Skeletal muscle tissue (tissue), 4 donors: ENCODE measurements around the gene SPINK14. TPM values are rescaled to one million over a fixed set of nuclear protein-coding genes. Genes with fewer than 3 reads are reported as not detected.

Source experiments
- H3K27ac ChIP-seq: one replicate; pipeline ENCODE4 v1.7.0; 2013; ENCODE audit warnings: mild to moderate bottlenecking, low read depth, low read length, inconsistent platforms
- H3K27me3 ChIP-seq, 3 donors: one replicate each; pipeline ENCODE4 v1.7.0; 2013; ENCODE audit warnings: low read length in 3 of 3; ENCODE audit not compliant: control insufficient read depth in 3 of 3, insufficient read depth in 3 of 3
- H3K36me3 ChIP-seq, 3 donors: one replicate each; pipeline ENCODE4 v1.7.0; 2013; ENCODE audit warnings: low read length in 3 of 3; ENCODE audit not compliant: control insufficient read depth in 3 of 3, insufficient read depth in 3 of 3
- H3K4me1 ChIP-seq, 3 donors: one replicate each; pipeline ENCODE4 v1.7.0; 2013; ENCODE audit warnings: low read length in 3 of 3, mild to moderate bottlenecking in 3 of 3; ENCODE audit not compliant: control insufficient read depth in 3 of 3, insufficient read depth in 3 of 3
- H3K4me3 ChIP-seq, 3 donors: one replicate each; pipeline ENCODE4 v1.7.0; 2013; ENCODE audit warnings: low read length in 3 of 3
- H3K9ac ChIP-seq, 3 donors: one replicate each; pipeline ENCODE4 v1.7.0; 2013; ENCODE audit warnings: low read length in 3 of 3, mild to moderate bottlenecking in 3 of 3, moderate library complexity in 2 of 3, low read depth in 1 of 3
- H3K9me3 ChIP-seq, 3 donors: one replicate each; pipeline ENCODE4 v1.7.0; 2013; ENCODE audit warnings: low read length in 3 of 3; ENCODE audit not compliant: control insufficient read depth in 3 of 3
- total RNA-seq: library from RNA; depleted of rRNA; stranded (reverse); fragments of >200 nt; gene quantifications from one replicate; pipeline ENCODE4 v1.2.3, GENCODE V29; 2014
- donor health status: Osteomylitis.

SPINK14 gene
- total RNA-seq, 1 donor from 2014 or later, result not detected

DNA sequence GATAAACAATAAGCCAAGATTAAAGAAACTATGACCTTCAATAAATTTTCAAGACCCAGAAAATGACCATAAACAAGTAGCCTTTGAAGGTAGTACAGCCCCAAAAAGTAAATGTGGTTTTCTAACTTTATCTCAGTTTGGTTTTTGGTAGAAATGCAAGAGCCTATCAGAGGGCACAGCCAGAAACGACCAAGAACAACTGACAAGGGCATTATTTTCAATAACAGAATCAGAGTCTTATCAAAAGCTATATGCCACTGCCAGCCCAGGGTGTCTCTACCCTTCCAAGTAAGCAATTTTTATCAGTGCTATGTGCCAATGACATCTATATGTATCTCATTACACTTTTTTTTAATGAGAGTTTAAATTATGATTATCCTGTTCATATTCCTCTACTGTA, 22.7 kb downstream of the SPINK14 start:
- Histone ChIP-seq H3K9ac (no peak overlapping the region), H3K27ac (no peak overlapping the region), H3K4me3 (no peak overlapping the region), H3K4me1 (no peaks in the 10 kb centered on the region), H3K36me3 (no peaks in the 10 kb centered on the region), H3K27me3 (no peaks in the 10 kb centered on the region), H3K9me3 (no peaks in the 10 kb centered on the region)

DNA sequence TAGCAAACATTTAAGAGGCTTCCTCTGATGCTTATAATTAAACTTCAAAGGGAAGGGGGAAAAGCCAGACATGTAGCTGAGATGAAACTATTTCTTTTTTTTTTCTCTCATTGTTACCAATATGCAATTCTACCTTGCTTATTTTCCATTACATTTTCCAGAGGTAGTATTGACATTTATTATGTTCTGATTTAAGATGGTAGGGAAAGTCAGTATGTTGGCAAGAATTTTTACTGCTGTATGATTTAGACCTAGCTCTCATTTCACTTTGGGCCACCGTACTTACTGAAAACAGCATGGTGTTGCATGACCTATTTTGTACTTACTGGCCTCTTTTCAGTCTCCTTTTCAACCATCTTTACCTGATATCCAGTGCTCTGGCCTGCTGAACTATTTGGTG, 24.9 kb downstream of the SPINK14 start:
- no peak overlapping the region for H3K9ac ChIP-seq
- no peaks in the 10 kb centered on the region for H3K4me1 ChIP-seq
- no peak overlapping the region for H3K4me3 ChIP-seq
- no peaks in the 10 kb centered on the region for H3K9me3 ChIP-seq
- no peak overlapping the region for H3K27ac ChIP-seq
- no peaks in the 10 kb centered on the region for H3K27me3 ChIP-seq
- H3K36me3 ChIP-seq, result no peaks in the 10 kb centered on the region

DNA sequence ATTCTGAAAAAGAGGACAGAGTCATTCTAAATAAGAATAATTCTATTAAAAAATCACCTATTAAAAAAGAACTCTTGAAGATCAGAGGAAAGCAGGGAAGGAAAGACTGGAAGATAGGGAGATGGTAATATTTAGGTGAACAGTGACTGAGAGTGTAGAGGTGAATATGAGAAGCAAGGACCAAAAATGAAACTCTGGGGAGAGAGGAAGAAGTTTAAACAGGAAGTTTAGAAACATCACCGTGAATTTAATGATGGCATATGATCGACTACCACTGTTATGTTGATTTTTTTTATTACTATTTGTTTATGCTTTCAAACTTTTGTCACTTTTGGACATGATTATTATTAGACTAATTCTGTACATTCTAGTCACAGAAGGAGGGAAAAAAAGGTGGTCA, 32.8 kb downstream of the SPINK14 start:
- H3K4me1 ChIP-seq, result no peaks in the 10 kb centered on the region
- no peak overlapping the region for H3K27ac ChIP-seq
- no peak overlapping the region for H3K4me3 ChIP-seq
- H3K27me3 ChIP-seq, result no peaks in the 10 kb centered on the region
- no peak overlapping the region for H3K9ac ChIP-seq
- no peaks in the 10 kb centered on the region for H3K9me3 ChIP-seq
- H3K36me3 ChIP-seq, result no peaks in the 10 kb centered on the region

DNA sequence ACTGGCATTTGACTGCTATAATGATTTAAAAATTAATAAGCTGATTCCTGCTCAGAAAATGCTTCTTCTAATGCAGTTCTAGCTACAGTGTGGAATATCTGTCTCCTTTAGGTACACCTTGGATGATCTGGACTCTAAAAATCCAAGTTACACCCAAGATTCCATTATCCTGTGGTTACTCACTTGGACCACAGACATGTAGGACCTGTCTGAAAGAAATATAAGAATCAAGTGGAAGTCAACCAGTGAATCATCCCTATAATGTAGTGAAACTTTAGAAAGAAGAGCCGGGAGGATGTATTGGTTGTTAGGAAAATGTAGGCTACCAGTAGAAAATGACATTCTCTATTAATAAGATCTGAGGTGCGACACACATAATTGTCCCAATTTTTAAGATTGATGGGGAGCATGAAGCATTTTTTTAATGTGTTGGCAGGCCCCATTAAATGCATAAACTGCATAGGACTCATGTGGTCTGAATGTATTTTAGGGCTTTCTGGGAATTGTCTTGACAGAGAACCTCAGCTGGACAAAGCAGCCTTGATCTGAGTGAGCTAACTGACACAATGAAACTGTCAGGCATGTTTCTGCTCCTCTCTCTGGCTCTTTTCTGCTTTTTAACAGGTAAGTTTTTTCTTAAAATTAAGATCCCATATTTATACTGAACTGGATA, 34.3 kb downstream of the SPINK14 start, which contains the start of gene SPINK6:
TSS of gene SPINK6 (plus strand) at position 512 of the 673 bp plus-strand sequence. CDS start at position 567, 55 bp downstream.
- H3K9ac ChIP-seq, result no peak within 1 kb of the TSS
- no peaks in the 10 kb centered on the region for H3K36me3 ChIP-seq
- no peak within 1 kb of the TSS for H3K27ac ChIP-seq
- H3K4me3 ChIP-seq, result no peak within 1 kb of the TSS
- no peaks in the 10 kb centered on the region for H3K9me3 ChIP-seq
- H3K4me1 ChIP-seq, result no peaks in the 10 kb centered on the region
- no peaks in the 10 kb centered on the region for H3K27me3 ChIP-seq

DNA sequence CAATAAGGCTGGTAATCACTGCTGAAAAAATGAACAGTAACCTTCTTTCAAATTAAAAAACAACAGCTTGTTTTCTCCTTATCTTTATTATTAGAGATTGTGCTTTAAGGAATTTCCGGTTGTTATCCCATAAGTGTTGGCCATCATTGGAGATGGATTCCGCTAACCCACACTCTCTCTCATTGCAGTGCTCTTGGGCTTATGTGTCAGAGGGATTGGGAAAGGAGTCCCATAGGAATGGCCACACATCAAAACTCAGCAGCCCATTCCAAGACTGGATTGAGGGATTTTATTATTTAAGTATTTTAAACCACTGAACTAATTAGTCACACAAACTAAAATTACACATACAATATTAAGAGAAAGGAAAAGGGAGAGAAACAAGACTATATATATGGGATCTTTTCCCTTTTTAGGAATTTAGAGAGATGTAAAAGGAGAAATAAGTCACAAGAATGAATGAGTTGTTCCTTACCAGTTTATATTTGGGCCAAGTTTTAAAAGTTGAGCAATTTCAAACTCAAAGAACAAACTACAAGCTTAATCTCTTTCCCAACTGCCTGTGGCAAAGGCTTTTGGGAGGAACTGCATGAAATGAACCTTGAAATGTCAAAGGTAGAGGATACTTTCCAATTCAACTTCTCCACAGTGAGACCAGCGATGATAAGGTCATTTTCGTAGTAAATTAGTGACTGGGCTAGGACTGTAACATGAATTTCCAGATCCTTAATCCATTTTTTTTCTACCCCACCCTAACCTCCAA, 36.9 kb downstream of the SPINK14 start:
- Histone ChIP-seq H3K4me3 (no peak overlapping the region), H3K27me3 (no peaks in the 10 kb centered on the region), H3K36me3 (no peaks in the 10 kb centered on the region), H3K9me3 (no peaks in the 10 kb centered on the region), H3K9ac (no peak overlapping the region), H3K4me1 (no peaks in the 10 kb centered on the region), H3K27ac (no peak overlapping the region)

DNA sequence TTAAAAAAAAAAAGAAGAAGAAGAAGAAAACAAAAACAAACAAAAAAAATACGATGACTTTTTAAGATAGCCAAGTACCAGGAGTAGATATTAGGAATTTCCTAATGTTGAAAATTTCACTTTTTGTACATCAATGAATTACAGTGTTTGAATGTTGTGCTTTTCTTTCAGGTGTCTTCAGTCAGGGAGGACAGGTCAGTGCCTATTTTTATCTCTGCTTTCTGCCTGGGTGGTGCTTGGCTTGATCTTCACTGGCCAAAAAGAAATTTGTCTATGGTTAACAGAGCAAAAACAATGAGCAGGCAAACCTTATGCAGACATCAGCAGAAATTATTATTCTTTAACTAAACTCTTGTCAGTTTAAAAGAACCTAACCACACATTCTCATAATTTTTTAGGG, 37.5 kb downstream of the SPINK14 start:
- Histone ChIP-seq H3K9me3 (no peaks in the 10 kb centered on the region), H3K9ac (no peak overlapping the region), H3K36me3 (no peaks in the 10 kb centered on the region), H3K27ac (no peak overlapping the region), H3K27me3 (no peaks in the 10 kb centered on the region), H3K4me3 (no peak overlapping the region), H3K4me1 (no peaks in the 10 kb centered on the region)

DNA sequence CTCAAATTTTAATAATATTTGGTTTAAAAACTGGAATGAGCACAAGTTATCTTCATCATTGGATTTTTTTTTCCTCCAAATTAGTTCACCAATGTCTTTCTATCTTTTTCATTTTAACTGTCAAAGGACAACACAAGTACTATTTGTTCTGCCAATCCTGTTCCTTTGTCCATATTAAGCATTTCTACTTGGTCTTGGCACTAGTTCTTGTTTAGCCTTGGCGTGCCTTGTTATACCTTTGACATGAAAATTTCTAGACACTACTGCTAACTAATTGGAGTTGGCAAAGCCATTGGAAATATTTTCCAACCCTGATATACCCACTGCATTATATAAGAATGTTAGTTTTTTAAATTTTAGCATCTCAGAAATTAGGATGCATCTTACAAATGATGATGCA, 38.3 kb downstream of the SPINK14 start:
- H3K36me3 ChIP-seq, result no peaks in the 10 kb centered on the region
- H3K27me3 ChIP-seq, result no peaks in the 10 kb centered on the region
- H3K27ac ChIP-seq, result no peak overlapping the region
- no peaks in the 10 kb centered on the region for H3K9me3 ChIP-seq
- H3K4me3 ChIP-seq, result no peak overlapping the region
- H3K4me1 ChIP-seq, result no peaks in the 10 kb centered on the region
- no peak overlapping the region for H3K9ac ChIP-seq

DNA sequence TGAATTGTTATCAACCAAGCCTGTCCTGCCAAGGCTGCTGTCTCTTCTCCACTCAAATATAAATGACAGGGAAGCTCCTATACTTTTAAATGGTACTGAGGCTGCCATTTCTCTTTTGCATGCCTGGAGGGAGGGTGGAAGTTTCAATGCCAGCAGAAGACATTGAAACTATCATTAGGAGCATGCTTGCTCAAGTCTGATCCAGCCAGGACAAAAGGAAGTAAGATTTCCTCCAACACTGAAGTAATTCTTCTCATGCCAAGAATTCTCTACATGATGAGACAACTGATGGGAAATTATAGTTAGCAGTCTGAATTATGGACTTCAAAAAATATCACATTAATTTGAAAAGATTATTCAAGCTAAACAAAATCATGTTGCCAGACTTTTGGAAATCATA, 39.9 kb downstream of the SPINK14 start:
- no peak overlapping the region for H3K9ac ChIP-seq
- H3K27ac ChIP-seq, result no peak overlapping the region

DNA sequence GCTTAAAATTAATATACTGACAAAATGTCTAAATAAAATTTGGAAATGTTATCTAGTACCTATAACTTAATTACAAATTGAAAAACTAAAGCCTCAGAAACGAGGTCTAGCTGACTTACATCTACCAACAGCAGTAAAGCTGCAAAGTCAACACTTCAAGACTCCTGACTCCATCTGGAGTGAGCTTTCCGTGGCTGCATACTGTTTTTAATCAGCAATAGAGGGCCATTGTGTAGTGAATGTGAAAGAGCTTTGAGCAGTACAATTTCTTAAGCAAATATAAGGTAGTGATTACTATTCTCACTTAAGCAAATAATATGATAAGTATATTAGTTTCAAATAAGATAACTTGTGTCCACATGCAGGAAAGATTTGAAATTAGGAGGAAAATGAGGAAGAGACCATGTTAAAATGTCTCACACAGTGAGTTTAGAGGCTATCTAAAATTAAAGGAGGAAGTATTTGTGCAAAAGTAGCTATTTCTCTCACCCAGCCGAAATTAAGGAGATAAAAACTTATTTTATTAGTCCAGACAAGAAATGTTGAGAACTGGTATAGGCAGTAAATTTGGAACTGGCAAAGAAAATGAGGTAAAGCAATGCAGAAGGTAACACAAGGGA, 40.9 kb downstream of the SPINK14 start:
- Histone ChIP-seq H3K27ac (no peak overlapping the region), H3K27me3 (no peaks in the 10 kb centered on the region), H3K9me3 (peaks cover 0 to 2% (median 0%) of the 10 kb centered on the region in 3 donors), H3K9ac (no peak overlapping the region), H3K36me3 (no peaks in the 10 kb centered on the region), H3K4me1 (no peaks in the 10 kb centered on the region), H3K4me3 (no peak overlapping the region)

More for the DNA sequence above, 39.9 kb downstream of the SPINK14 start:
- Histone ChIP-seq H3K27me3 (no peaks in the 10 kb centered on the region), H3K36me3 (no peaks in the 10 kb centered on the region), H3K4me3 (no peak overlapping the region), H3K4me1 (no peaks in the 10 kb centered on the region), H3K9me3 (no peaks in the 10 kb centered on the region)

DNA sequence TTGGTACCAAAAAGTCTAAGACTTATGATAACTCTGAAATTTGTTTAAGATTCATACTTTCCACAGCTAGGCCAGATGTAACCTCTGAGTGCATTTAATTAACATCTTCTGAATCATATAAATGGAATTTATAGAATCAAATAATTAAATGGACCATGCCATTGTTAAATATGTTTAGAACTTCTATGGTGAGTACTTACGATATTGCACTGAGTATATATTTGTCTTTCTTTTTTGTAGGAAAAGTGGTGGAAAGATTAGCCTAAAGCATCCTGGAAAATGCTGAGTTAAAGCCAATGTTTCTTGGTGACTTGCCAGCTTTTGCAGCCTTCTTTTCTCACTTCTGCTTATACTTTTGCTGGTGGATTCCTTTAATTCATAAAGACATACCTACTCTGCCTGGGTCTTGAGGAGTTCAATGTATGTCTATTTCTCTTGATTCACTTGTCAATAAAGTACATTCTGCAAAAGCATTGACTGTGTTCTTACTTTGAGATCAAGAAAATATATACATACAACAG, 46.4 kb downstream of the SPINK14 start:
- no peak overlapping the region for H3K27ac ChIP-seq
- H3K4me3 ChIP-seq, result no peak overlapping the region
- H3K4me1 ChIP-seq, result no peaks in the 10 kb centered on the region
- H3K9me3 ChIP-seq, result peaks cover 0 to 2% (median 0%) of the 10 kb centered on the region in 3 donors
- H3K27me3 ChIP-seq, result no peaks in the 10 kb centered on the region
- no peaks in the 10 kb centered on the region for H3K36me3 ChIP-seq
- H3K9ac ChIP-seq, result no peak overlapping the region
